ENCODE results near the gene CDH23. TPM values are rescaled to one million over a fixed set of nuclear protein-coding genes. Genes with fewer than 3 reads are reported as not detected.

Gene CDH23
- total and polyA plus RNA-seq, 2 donors (not counting 1 experiment from before 2014, with no cell fraction given), result 0.37 to 0.89 TPM

- H3K4me3 ChIP-seq (ENCODE audit: control extremely low read depth in 1 of 5, extremely low read depth in 1 of 5, insufficient read depth in 1 of 5, low read depth in 2 of 5, low read length in 4 of 5), result no peak overlapping the region
- no peak overlapping the region for H3K27ac Mint-ChIP-seq
- no peak overlapping the region for H3K4me3 Mint-ChIP-seq
- no peaks in the 10 kb centered on the region for H3K4me1 ChIP-seq (ENCODE audit: control insufficient read depth in 2 of 2, insufficient read depth in 2 of 2, low read length in 2 of 2)
- no peaks in the 10 kb centered on the region for H3K9me3 Mint-ChIP-seq (ENCODE audit: insufficient read depth)
- H3K4me2 ChIP-seq (replicated peaks; ENCODE audit: low read depth, low read length, poor library complexity, severe bottlenecking), result no peak overlapping the region
- no peak overlapping the region for H3K9ac ChIP-seq (ENCODE audit: low read length)
- H2AFZ ChIP-seq (ENCODE audit: insufficient read depth, low read depth, low read length, poor library complexity, severe bottlenecking), result no peak overlapping the region
- peaks cover 0 to 3% (median 0%) of the 10 kb centered on the region in 4 experiments for H3K27me3 ChIP-seq (replicated peaks in 1 of 4; ENCODE audit: control extremely low read depth in 1 of 4, control insufficient read depth in 3 of 4, insufficient read depth in 4 of 4, low read length in 3 of 4)
- H3K9me3 ChIP-seq (ENCODE audit: control extremely low read depth in 1 of 3, control insufficient read depth in 2 of 3, insufficient read depth in 1 of 3, low read length in 2 of 3), result no peaks in the 10 kb centered on the region
- no peaks in the 10 kb centered on the region for H3K79me2 ChIP-seq (ENCODE audit: control insufficient read depth, insufficient read depth, low read length)
- no peak for DNase-seq
- POLR2A ChIA-PET, result no interaction called here
- H3K36me3 ChIP-seq (replicated peaks in 1 of 2; ENCODE audit: control extremely low read depth in 1 of 2, control insufficient read depth in 1 of 2, extremely low read depth in 1 of 2, insufficient read depth in 2 of 2, low read length in 1 of 2), result no peaks in the 10 kb centered on the region
- CTCF ChIA-PET, result no interaction called here
- no peaks in the 10 kb centered on the region for H4K20me1 ChIP-seq (ENCODE audit: control insufficient read depth, insufficient read depth, low read length, poor library complexity, severe bottlenecking)
- no peaks in the 10 kb centered on the region for H3K4me1 Mint-ChIP-seq
- no peak for ATAC-seq (ENCODE audit: low read depth)
- H3K27me3 Mint-ChIP-seq, result peaks cover 5% of the 10 kb centered on the region
- no peak overlapping the region for H3K27ac ChIP-seq (ENCODE audit: low read length in 2 of 2)
- 87% methylated on average over 7 of the region's 8 CpGs for WGBS (ENCODE audit: insufficient coverage)
- intact Hi-C loops (cut with micrococcal nuclease), result no loop called here
- TF ChIP-seq, protein P1, sequence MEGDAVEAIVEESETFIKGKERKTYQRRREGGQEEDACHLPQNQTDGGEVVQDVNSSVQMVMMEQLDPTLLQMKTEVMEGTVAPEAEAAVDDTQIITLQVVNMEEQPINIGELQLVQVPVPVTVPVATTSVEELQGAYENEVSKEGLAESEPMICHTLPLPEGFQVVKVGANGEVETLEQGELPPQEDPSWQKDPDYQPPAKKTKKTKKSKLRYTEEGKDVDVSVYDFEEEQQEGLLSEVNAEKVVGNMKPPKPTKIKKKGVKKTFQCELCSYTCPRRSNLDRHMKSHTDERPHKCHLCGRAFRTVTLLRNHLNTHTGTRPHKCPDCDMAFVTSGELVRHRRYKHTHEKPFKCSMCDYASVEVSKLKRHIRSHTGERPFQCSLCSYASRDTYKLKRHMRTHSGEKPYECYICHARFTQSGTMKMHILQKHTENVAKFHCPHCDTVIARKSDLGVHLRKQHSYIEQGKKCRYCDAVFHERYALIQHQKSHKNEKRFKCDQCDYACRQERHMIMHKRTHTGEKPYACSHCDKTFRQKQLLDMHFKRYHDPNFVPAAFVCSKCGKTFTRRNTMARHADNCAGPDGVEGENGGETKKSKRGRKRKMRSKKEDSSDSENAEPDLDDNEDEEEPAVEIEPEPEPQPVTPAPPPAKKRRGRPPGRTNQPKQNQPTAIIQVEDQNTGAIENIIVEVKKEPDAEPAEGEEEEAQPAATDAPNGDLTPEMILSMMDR (IDR thresholded peaks at IDR 0.05), result no peak
- no peak for TF ChIP-seq EZH2 (IDR thresholded peaks at IDR 0.05; ENCODE audit: borderline replicate concordance, insufficient read depth, low read depth, low read length, poor library complexity, severe bottlenecking)
Measured at GRCh38 chr10:71516890-71517289, 120.2 kb downstream of the CDH23 start.

GRCh38 chr10:71517298-71518169, 120.8 kb downstream of the CDH23 start:
- DNase-seq (no peak), ATAC-seq (ENCODE audit: low read depth) (no peak)
- Histone ChIP-seq H3K4me1 (ENCODE audit: control insufficient read depth in 2 of 2, insufficient read depth in 2 of 2, low read length in 2 of 2) (no peaks in the 10 kb centered on the region), H3K27ac (ENCODE audit: low read length in 2 of 2) (no peak overlapping the region), H4K20me1 (ENCODE audit: control insufficient read depth, insufficient read depth, low read length, poor library complexity, severe bottlenecking) (no peaks in the 10 kb centered on the region), H3K4me2 (replicated peaks; ENCODE audit: low read depth, low read length, poor library complexity, severe bottlenecking) (no peak overlapping the region), H3K9ac (ENCODE audit: low read length) (no peak overlapping the region), H3K27me3 (replicated peaks in 1 of 4; ENCODE audit: control extremely low read depth in 1 of 4, control insufficient read depth in 3 of 4, insufficient read depth in 4 of 4, low read length in 3 of 4) (peaks cover 0 to 3% (median 0%) of the 10 kb centered on the region in 4 experiments), H2AFZ (ENCODE audit: insufficient read depth, low read depth, low read length, poor library complexity, severe bottlenecking) (no peak overlapping the region), H3K9me3 (ENCODE audit: control extremely low read depth in 1 of 3, control insufficient read depth in 2 of 3, insufficient read depth in 1 of 3, low read length in 2 of 3) (no peaks in the 10 kb centered on the region), H3K79me2 (ENCODE audit: control insufficient read depth, insufficient read depth, low read length) (no peaks in the 10 kb centered on the region), H3K36me3 (replicated peaks in 1 of 2; ENCODE audit: control extremely low read depth in 1 of 2, control insufficient read depth in 1 of 2, extremely low read depth in 1 of 2, insufficient read depth in 2 of 2, low read length in 1 of 2) (no peaks in the 10 kb centered on the region), H3K4me3 (ENCODE audit: control extremely low read depth in 1 of 5, extremely low read depth in 1 of 5, insufficient read depth in 1 of 5, low read depth in 2 of 5, low read length in 4 of 5) (no peak overlapping the region)
- peaks cover 9% of the 10 kb centered on the region for H3K27me3 Mint-ChIP-seq
- H3K4me1 Mint-ChIP-seq, result no peaks in the 10 kb centered on the region
- intact Hi-C loops (cut with micrococcal nuclease), result no loop called here
- ChIA-PET POLR2A (no interaction called here), CTCF (no interaction called here)
- no peak overlapping the region for H3K27ac Mint-ChIP-seq
- no peaks in the 10 kb centered on the region for H3K9me3 Mint-ChIP-seq (ENCODE audit: insufficient read depth)
- TF ChIP-seq EZH2 (IDR thresholded peaks at IDR 0.05; ENCODE audit: borderline replicate concordance, insufficient read depth, low read depth, low read length, poor library complexity, severe bottlenecking), result no peak
- TF ChIP-seq, protein P1 (IDR thresholded peaks at IDR 0.05), result no peak
- WGBS (ENCODE audit: insufficient coverage), result 95% methylated on average over 14 of the region's 18 CpGs
- H3K4me3 Mint-ChIP-seq, result no peak overlapping the region
